Endothelial cell of umbilical vein (primary cell): ENCODE data around the gene LRRC19. TPM values are rescaled to one million over a fixed set of nuclear protein-coding genes. Genes with fewer than 3 reads are reported as not detected.

Experiments
- BruUV-seq: library from RNA; stranded (reverse); fragments of 400-500 nt; replicated peaks from 2 replicates; lab custom pipeline; 2021; lab: Mats Ljungman, UMichigan
- CTCF ChIA-PET: fragments of 300-600, 350-600 bp; sonication (Branson Sonifier 250); formaldehyde crosslinking; loops from one replicate; lab custom pipeline; 2021; ENCODE audit warnings: antibody characterized with exemption, inconsistent platforms; lab: Charles Lee
- POLR2A ChIA-PET: fragments of 300-600, 350-600 bp; sonication (Branson Sonifier 250); formaldehyde crosslinking; loops from one replicate; lab custom pipeline; 2021; ENCODE audit warnings: antibody characterized with exemption, inconsistent platforms; lab: Charles Lee
- DNase-seq: peaks from one replicate; pipeline ENCODE4 v3.0.0-alpha.2; 2011; ENCODE audit warnings: low read depth, low spot score
- FAIRE-seq: peaks from 2 replicates; lab custom pipeline; 2011; peaks lifted over from hg19 to GRCh38; lab: Jason Lieb, UNC
- H2AFZ ChIP-seq: 2 replicates; pipeline ENCODE4 v1.6.0; 2012; ENCODE audit warnings: low read depth, low read length, control low read depth, inconsistent platforms
- H3K27ac ChIP-seq: 2 replicates; pipeline ENCODE4 v1.5.1; 2011; ENCODE audit warnings: low read depth, mild to moderate bottlenecking, control low read depth, low read length, moderate library complexity; ENCODE audit not compliant: insufficient read depth
- H3K27me3 ChIP-seq, 2 experiments: 2 replicates each; pipeline versions ENCODE4 v1.6.0 to v1.6.1; 2011; ENCODE audit warnings: low read length in 2 of 2, mixed read lengths in 1 of 2; ENCODE audit not compliant: control insufficient read depth in 2 of 2, insufficient read depth in 2 of 2
- H3K36me3 ChIP-seq, 2 experiments: 2 replicates in 1 of 2; 3 replicates in 1 of 2; pipeline ENCODE4 v1.5.1; 2011; ENCODE audit warnings: low read length in 2 of 2, mild to moderate bottlenecking in 1 of 2, moderate library complexity in 1 of 2; ENCODE audit not compliant: control insufficient read depth in 2 of 2, insufficient read depth in 2 of 2; ENCODE audit errors: extremely low read depth in 1 of 2
- H3K4me1 ChIP-seq: 3 replicates; pipeline ENCODE4 v1.5.1; 2011; ENCODE audit warnings: mild to moderate bottlenecking, low read length; ENCODE audit not compliant: control insufficient read depth, insufficient read depth; ENCODE audit errors: extremely low read depth
- H3K4me2 ChIP-seq: 2 replicates; pipeline ENCODE4 v1.6.1; 2011; ENCODE audit warnings: low read length, control low read depth, mixed read lengths; ENCODE audit not compliant: insufficient read depth
- H3K4me3 ChIP-seq, 3 experiments: fragments of 200-600 bp in 1 of 3; sonication (generic), shearing (Covaris generic) in 1 of 3; replicated peaks in 1 of 3; 2 replicates each; pipeline ENCODE4 v1.5.1; 2011 to 2016; ENCODE audit warnings: control low read depth in 3 of 3, low read length in 3 of 3, mild to moderate bottlenecking in 2 of 3, inconsistent platforms in 1 of 3, low read depth in 1 of 3, moderate library complexity in 1 of 3; ENCODE audit not compliant: insufficient read depth in 1 of 3
- H3K79me2 ChIP-seq: 2 replicates; pipeline ENCODE4 v1.6.0; 2012; ENCODE audit warnings: low read length, inconsistent platforms; ENCODE audit not compliant: control insufficient read depth, insufficient read depth
- H3K9ac ChIP-seq: replicated peaks from 2 replicates; pipeline ENCODE3; 2011; ENCODE audit warnings: low read length, control low read depth; ENCODE audit not compliant: insufficient read depth; ENCODE audit errors: extremely low read depth
- H3K9me1 ChIP-seq: replicated peaks from 3 replicates; pipeline ENCODE4 v1.6.0; 2011; ENCODE audit warnings: mild to moderate bottlenecking, low read length; ENCODE audit not compliant: control insufficient read depth, insufficient read depth; ENCODE audit errors: extremely low read depth
- H3K9me3 ChIP-seq: replicated peaks from 2 replicates; pipeline ENCODE4 v1.5.1; 2012; ENCODE audit warnings: low read length, inconsistent platforms; ENCODE audit not compliant: control insufficient read depth, insufficient read depth
- H4K20me1 ChIP-seq: replicated peaks from 2 replicates; pipeline ENCODE3; 2011; ENCODE audit warnings: mild to moderate bottlenecking, low read length; ENCODE audit not compliant: control insufficient read depth, insufficient read depth; ENCODE audit errors: extremely low read depth
- EZH2 ChIP-seq: IDR thresholded peaks from 2 replicates; pipeline ENCODE4 v1.6.1; 2012; ENCODE audit warnings: borderline replicate concordance, low read depth, mild to moderate bottlenecking, moderate library complexity, low read length, inconsistent platforms; ENCODE audit not compliant: severe bottlenecking
- FOS ChIP-seq: IDR thresholded peaks from 2 replicates; pipeline ENCODE4 v1.6.1; 2011; ENCODE audit warnings: mild to moderate bottlenecking, low read length, moderate library complexity, borderline replicate concordance; ENCODE audit not compliant: insufficient read depth
- GATA2 ChIP-seq: IDR thresholded peaks from 2 replicates; pipeline ENCODE4 v1.7.0; 2011; ENCODE audit warnings: low read depth, mild to moderate bottlenecking, moderate library complexity, mixed read lengths, low read length; ENCODE audit not compliant: insufficient read length, insufficient read depth
- JUN ChIP-seq: IDR thresholded peaks from 2 replicates; pipeline ENCODE4 v1.6.1; 2011; ENCODE audit warnings: borderline replicate concordance, low read depth; ENCODE audit not compliant: insufficient read length, insufficient read depth
- MYC ChIP-seq: IDR thresholded peaks from one replicate; pipeline ENCODE4 v1.6.1; 2011; ENCODE audit warnings: mild to moderate bottlenecking, low read depth, low read length
- POLR2A ChIP-seq: IDR thresholded peaks from 2 replicates; pipeline ENCODE4 v1.6.1; 2012; ENCODE audit warnings: low read depth, mild to moderate bottlenecking, control low read depth, low read length
- POLR2AphosphoS5 ChIP-seq: IDR thresholded peaks from 2 replicates; pipeline ENCODE4 v1.6.1; 2012; ENCODE audit warnings: low read depth, mild to moderate bottlenecking, control low read depth, low read length, moderate library complexity; ENCODE audit not compliant: insufficient read depth
- dilution Hi-C: fragments of 300-500 bp; cut with MboI; formaldehyde crosslinking; loops from one replicate; pipeline ENCODE4 v1.15.0; 2019; ENCODE audit warnings: low sequenced_read_pairs; ENCODE audit not compliant: extremely low pct_ligation_motif_present
- intact Hi-C: fragments of 100-400 bp; cut with micrococcal nuclease; formaldehyde crosslinking; loops from one replicate; pipeline ENCODE4 v1.10.0; 2022
- polyA plus RNA-seq, 4 experiments: library from polyadenylated mRNA; depleted of rRNA in 3 of 4; stranded (reverse) in 3 of 4; unstranded in 1 of 4; fragments of >200 nt; gene quantifications; 2 replicates each; pipeline versions ENCODE4 v1.2.1 to v1.2.3, GENCODE V29; 2011 to 2012; ENCODE audit warnings: missing spikeins in 1 of 4
- total RNA-seq: library from RNA; stranded (reverse); gene quantifications from 2 replicates; pipeline ENCODE4 v1.2.3, GENCODE V29; 2021
- TF ChIP-seq, protein P1 (sequence below), 2 donors: IDR thresholded peaks; 1 replicate in 1 of 2; 2 replicates in 1 of 2; pipeline ENCODE4 v1.5.1; 2011; ENCODE audit warnings: low read length in 2 of 2, mild to moderate bottlenecking in 2 of 2, moderate library complexity in 2 of 2, control low read depth in 1 of 2, inconsistent platforms in 1 of 2, low read depth in 1 of 2; ENCODE audit not compliant: insufficient read depth in 1 of 2; ENCODE audit errors: extremely low read depth in 1 of 2
- TF ChIP-seq, protein P2 (sequence below): IDR thresholded peaks from 2 replicates; pipeline ENCODE4 v1.6.1; 2011; ENCODE audit not compliant: insufficient read depth, insufficient read length

LRRC19 gene
- total and polyA plus RNA-seq, 2 donors (not counting 3 experiments of a cell fraction or from before 2014, with no cell fraction given): not detected

- H3K4me3 ChIP-seq: peak overlapping the region; percentile 70 to 90 (median 80)
- no peak for FAIRE-seq
- peaks cover 15% of the 10 kb centered on the region for H3K4me1 ChIP-seq
- POLR2A ChIA-PET: interaction anchor here (0.7 to 1.5 kb wide), 2 partner anchors 8 to 686 kb away, joined by 3 to 15 read pairs; partner anchors contain the start of gene IFT74
- H3K27ac ChIP-seq: peak overlapping the region; percentile 90
- dilution Hi-C loops (no loop called here), intact Hi-C loops (loop anchor here (1.0 to 5.0 kb wide), 3 partner anchors 9 to 170 kb away; partner anchors contain the start of genes CAAP1 and IFT74)
- no peaks in the 10 kb centered on the region for H3K36me3 ChIP-seq
- H3K9me3 ChIP-seq: no peaks in the 10 kb centered on the region
- H3K4me2 ChIP-seq: peak overlapping the region; percentile 98
- peaks cover 42% of the 10 kb centered on the region for H3K79me2 ChIP-seq
- no peak for DNase-seq
- H3K9me1 ChIP-seq: no peaks in the 10 kb centered on the region
- H3K9ac ChIP-seq: peak overlapping the region; percentile 90
- CTCF ChIA-PET: interaction anchor here (0.8 kb wide), 1 partner anchor 55 kb away, joined by 3 read pairs; the partner anchor contains the start of gene CAAP1
- no peaks in the 10 kb centered on the region for H4K20me1 ChIP-seq
- H2AFZ ChIP-seq: peak overlapping the region; percentile 53
- no TSS peak for BruUV-seq
- TF ChIP-seq POLR2AphosphoS5 (no peak), JUN (no peak), MYC (no peak), POLR2A (no peak), FOS (no peak), GATA2 (no peak), EZH2 (no peak)
- TF ChIP-seq, protein P1, sequence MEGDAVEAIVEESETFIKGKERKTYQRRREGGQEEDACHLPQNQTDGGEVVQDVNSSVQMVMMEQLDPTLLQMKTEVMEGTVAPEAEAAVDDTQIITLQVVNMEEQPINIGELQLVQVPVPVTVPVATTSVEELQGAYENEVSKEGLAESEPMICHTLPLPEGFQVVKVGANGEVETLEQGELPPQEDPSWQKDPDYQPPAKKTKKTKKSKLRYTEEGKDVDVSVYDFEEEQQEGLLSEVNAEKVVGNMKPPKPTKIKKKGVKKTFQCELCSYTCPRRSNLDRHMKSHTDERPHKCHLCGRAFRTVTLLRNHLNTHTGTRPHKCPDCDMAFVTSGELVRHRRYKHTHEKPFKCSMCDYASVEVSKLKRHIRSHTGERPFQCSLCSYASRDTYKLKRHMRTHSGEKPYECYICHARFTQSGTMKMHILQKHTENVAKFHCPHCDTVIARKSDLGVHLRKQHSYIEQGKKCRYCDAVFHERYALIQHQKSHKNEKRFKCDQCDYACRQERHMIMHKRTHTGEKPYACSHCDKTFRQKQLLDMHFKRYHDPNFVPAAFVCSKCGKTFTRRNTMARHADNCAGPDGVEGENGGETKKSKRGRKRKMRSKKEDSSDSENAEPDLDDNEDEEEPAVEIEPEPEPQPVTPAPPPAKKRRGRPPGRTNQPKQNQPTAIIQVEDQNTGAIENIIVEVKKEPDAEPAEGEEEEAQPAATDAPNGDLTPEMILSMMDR (IDR thresholded peaks at IDR 0.05; ENCODE audit: extremely low read depth in 1 of 2, insufficient read depth in 1 of 2, low read depth in 1 of 2, low read length in 2 of 2): no peak
- TF ChIP-seq, protein P2, sequence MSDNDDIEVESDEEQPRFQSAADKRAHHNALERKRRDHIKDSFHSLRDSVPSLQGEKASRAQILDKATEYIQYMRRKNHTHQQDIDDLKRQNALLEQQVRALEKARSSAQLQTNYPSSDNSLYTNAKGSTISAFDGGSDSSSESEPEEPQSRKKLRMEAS: no peak
- H3K27me3 ChIP-seq: no peaks in the 10 kb centered on the region
Measured at GRCh38 chr9:26947736-26948135, 57.7 kb downstream of the LRRC19 start.
